Fibroblast of skin of abdomen (primary cell): ENCODE data around the gene ALDH3B2.
"Not testable (repeated sequence)": the region's sequence is repeated elsewhere in the genome, so short reads cannot be mapped to it uniquely, and the experiment has no call there.

Source experiments
- DNase-seq: peaks from one replicate; pipeline ENCODE4 v3.0.0-alpha.2; 2013

The ALDH3B2 gene

GRCh38 chr11:67662142-67662834, 12.1 kb downstream of the ALDH3B2 start:
- no peak for DNase-seq

GRCh38 chr11:67660752-67661151, 13.7 kb downstream of the ALDH3B2 start:
- not testable (repeated sequence) for DNase-seq

- DNase-seq = not testable (repeated sequence)
Measured at GRCh38 chr11:67659651-67660165, 14.7 kb downstream of the ALDH3B2 start.

GRCh38 chr11:67657300-67657699, 17.1 kb downstream of the ALDH3B2 start:
- no peak for DNase-seq

- no peak for DNase-seq
Measured at GRCh38 chr11:67656278-67656922, 18.0 kb downstream of the ALDH3B2 start.

- no peak for DNase-seq
Measured at GRCh38 chr11:67654225-67654624, 20.2 kb downstream of the ALDH3B2 start.

- DNase-seq = no peak
Measured at GRCh38 chr11:67652965-67653845, 21.2 kb downstream of the ALDH3B2 start.

- no peak for DNase-seq
Measured at GRCh38 chr11:67651976-67652781, 22.2 kb downstream of the ALDH3B2 start.

GRCh38 chr11:67649634-67650510, 24.6 kb downstream of the ALDH3B2 start:
- no peak for DNase-seq

- no peak for DNase-seq
Measured at GRCh38 chr11:67648796-67649613, 25.4 kb downstream of the ALDH3B2 start.

- no peak for DNase-seq
Measured at GRCh38 chr11:67648140-67648795, 26.2 kb downstream of the ALDH3B2 start.

GRCh38 chr11:67647471-67647870, 27.0 kb downstream of the ALDH3B2 start:
- no peak for DNase-seq

GRCh38 chr11:67646535-67647336, 27.7 kb downstream of the ALDH3B2 start:
- DNase-seq = no peak

- DNase-seq = no peak
Measured at GRCh38 chr11:67645521-67646461, 28.6 kb downstream of the ALDH3B2 start.

GRCh38 chr11:67644472-67645418, 29.7 kb downstream of the ALDH3B2 start:
- no peak for DNase-seq

GRCh38 chr11:67644042-67644441, 30.4 kb downstream of the ALDH3B2 start:
- DNase-seq = no peak
